Bronchial epithelial cell (primary cell): ENCODE measurements around the gene RACGAP1. TPM values are rescaled to one million over a fixed set of nuclear protein-coding genes. Genes with fewer than 3 reads are reported as not detected.
A peak's percentile ranks its signal among the peaks of the same experiment; 100 is the strongest.

Experiments
- DNase-seq: peaks from one replicate; pipeline ENCODE4 v3.0.0-alpha.2; 2010; ENCODE audit warnings: low read depth
- FAIRE-seq: peaks from 2 replicates; lab custom pipeline; 2011; peaks lifted over from hg19 to GRCh38; lab: Jason Lieb, UNC
- H3K27me3 ChIP-seq: 2 replicates; pipeline ENCODE4 v1.5.1; 2011; ENCODE audit warnings: low read length; ENCODE audit not compliant: control insufficient read depth, insufficient read depth
- H3K36me3 ChIP-seq: 2 replicates; pipeline ENCODE4 v1.5.1; 2011; ENCODE audit warnings: low read length; ENCODE audit not compliant: control insufficient read depth, insufficient read depth
- H3K4me3 ChIP-seq: 2 replicates; pipeline ENCODE4 v1.5.1; 2011; ENCODE audit warnings: mild to moderate bottlenecking, low read depth, low read length, control low read depth
- total RNA-seq: library from RNA; depleted of rRNA; stranded (reverse); fragments of >200 nt; gene quantifications from 2 replicates; pipeline ENCODE4 v1.2.1, GENCODE V29; 2014
- TF ChIP-seq, protein P1 (sequence below): IDR thresholded peaks from 2 replicates; pipeline ENCODE4 v1.5.1; 2011; ENCODE audit warnings: mild to moderate bottlenecking, moderate library complexity, low read length, control low read depth, inconsistent platforms; ENCODE audit not compliant: insufficient read depth, severe bottlenecking

RACGAP1 gene
- total RNA-seq, result 9.6 and 11.3 TPM in 2 replicates

DNA sequence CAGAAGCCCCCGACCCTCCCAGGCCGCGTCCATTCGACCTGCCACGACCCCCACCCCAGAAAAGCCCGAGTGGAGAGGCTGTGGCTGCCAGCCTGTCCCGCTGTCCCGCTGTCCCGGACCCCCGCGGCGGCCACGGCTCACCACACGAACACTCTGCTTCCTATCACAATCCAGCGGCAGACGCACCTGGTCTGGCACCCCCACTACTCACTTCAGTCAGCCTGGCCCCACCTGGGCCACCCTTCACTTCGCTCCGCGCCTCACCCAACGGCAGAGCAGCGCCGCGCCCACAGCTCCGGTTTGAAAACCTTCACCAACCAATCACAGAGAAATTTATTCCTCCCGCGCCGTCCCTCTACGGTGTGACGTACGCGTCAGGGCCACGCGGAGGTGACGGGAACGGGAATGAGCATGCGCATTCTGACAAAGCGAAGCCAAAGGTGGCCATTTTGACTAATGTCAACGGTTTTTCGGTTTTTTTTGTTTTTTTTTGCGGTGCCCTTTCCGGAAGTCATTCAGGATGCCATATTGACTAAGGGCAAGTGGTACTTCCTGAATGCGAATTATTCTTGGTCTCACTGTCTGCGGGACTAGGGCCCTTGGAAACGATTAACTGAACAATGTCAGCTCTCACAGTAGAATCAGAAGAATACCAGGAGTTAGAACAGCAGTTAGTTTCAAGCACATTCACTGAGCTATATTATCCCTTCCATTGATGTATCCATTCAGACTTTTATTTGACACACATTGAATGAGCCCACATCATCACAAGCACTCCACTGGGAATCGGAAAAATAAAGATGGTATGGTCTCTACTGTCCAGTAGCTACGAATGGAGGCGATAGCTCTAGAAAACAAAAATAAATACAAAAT lies at the start of gene RACGAP1:
RACGAP1 (minus strand) TSS at position 308 of the 873 bp plus-strand sequence. CDS start 8,779 bp downstream, outside the sequence.
- Histone ChIP-seq H3K36me3 (no peaks in the 10 kb centered on the region), H3K27me3 (no peaks in the 10 kb centered on the region), H3K4me3 (peak within 1 kb of the TSS; percentile 81)
- peak; percentile 94 for DNase-seq
- TF ChIP-seq, protein P1, sequence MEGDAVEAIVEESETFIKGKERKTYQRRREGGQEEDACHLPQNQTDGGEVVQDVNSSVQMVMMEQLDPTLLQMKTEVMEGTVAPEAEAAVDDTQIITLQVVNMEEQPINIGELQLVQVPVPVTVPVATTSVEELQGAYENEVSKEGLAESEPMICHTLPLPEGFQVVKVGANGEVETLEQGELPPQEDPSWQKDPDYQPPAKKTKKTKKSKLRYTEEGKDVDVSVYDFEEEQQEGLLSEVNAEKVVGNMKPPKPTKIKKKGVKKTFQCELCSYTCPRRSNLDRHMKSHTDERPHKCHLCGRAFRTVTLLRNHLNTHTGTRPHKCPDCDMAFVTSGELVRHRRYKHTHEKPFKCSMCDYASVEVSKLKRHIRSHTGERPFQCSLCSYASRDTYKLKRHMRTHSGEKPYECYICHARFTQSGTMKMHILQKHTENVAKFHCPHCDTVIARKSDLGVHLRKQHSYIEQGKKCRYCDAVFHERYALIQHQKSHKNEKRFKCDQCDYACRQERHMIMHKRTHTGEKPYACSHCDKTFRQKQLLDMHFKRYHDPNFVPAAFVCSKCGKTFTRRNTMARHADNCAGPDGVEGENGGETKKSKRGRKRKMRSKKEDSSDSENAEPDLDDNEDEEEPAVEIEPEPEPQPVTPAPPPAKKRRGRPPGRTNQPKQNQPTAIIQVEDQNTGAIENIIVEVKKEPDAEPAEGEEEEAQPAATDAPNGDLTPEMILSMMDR, result no peak
- FAIRE-seq, result peak; percentile 95

DNA sequence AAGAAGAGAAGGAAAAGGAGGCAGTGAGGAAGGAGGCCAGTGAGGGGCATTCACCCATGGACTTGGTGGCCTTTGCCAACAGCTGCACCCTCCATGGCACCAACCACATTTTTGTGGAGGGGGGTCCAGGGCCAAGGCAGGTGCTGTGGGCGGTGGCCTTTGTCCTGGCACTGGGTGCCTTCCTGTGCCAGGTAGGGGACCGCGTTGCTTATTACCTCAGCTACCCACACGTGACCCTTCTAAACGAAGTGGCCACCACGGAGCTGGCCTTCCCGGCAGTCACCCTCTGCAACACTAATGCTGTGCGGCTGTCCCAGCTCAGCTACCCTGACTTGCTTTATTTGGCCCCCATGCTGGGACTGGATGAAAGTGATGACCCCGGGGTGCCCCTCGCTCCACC lies 48.4 kb upstream of the RACGAP1 start:
- no peak for DNase-seq
- Histone ChIP-seq H3K4me3 (no peak overlapping the region), H3K27me3 (no peaks in the 10 kb centered on the region), H3K36me3 (no peaks in the 10 kb centered on the region)
- FAIRE-seq, result no peak
- TF ChIP-seq, protein P1, result no peak

GRCh38 chr12:50073206-50073605 lies 47.9 kb upstream of the RACGAP1 start:
- H3K27me3 ChIP-seq, result no peaks in the 10 kb centered on the region
- no peak overlapping the region for H3K4me3 ChIP-seq
- DNase-seq (no peak), FAIRE-seq (no peak)
- TF ChIP-seq, protein P1, result no peak
- no peaks in the 10 kb centered on the region for H3K36me3 ChIP-seq

GRCh38 chr12:50072198-50072907 lies 47.1 kb upstream of the RACGAP1 start:
- no peak for DNase-seq
- no peak overlapping the region for H3K4me3 ChIP-seq
- H3K27me3 ChIP-seq, result no peaks in the 10 kb centered on the region
- no peaks in the 10 kb centered on the region for H3K36me3 ChIP-seq
- FAIRE-seq, result no peak
- TF ChIP-seq, protein P1, result no peak

- peak; percentile 70 for DNase-seq
- no peak for FAIRE-seq
- Histone ChIP-seq H3K36me3 (no peaks in the 10 kb centered on the region), H3K27me3 (no peaks in the 10 kb centered on the region), H3K4me3 (no peak overlapping the region)
- TF ChIP-seq, protein P1, result peak; percentile 94
Measured at GRCh38 chr12:50070314-50071060, 45.2 kb upstream of the RACGAP1 start.
